NCI-H1048 (cell line): ENCODE data around the gene RFTN2.
A peak's percentile ranks its signal among the peaks of the same experiment; 100 is the strongest.
"Not testable (repeated sequence)": the region's sequence is repeated elsewhere in the genome, so short reads cannot be mapped to it uniquely, and the experiment has no call there.

ENCODE experiments used
- DNase-seq: peaks from one replicate; lab custom pipeline; 2025; lab: John Stamatoyannopoulos, UW

The RFTN2 gene

GRCh38 chr2:197675246-197675645, at the start of gene RFTN2:
TSS of gene RFTN2 (minus strand) at chr2:197675587. CDS start at chr2:197675458, 129 bp downstream.
- no peak for DNase-seq

GRCh38 chr2:197717863-197718262, 42.5 kb upstream of the RFTN2 start:
- DNase-seq, result no peak

GRCh38 chr2:197713271-197713670, 37.9 kb upstream of the RFTN2 start:
- DNase-seq, result no peak

GRCh38 chr2:197711578-197711977, 36.2 kb upstream of the RFTN2 start:
- DNase-seq, result no peak

- no peak for DNase-seq
Observed at GRCh38 chr2:197710424-197711042, 35.1 kb upstream of the RFTN2 start.

GRCh38 chr2:197709140-197709539, 33.8 kb upstream of the RFTN2 start:
- DNase-seq, result not testable (repeated sequence)

- no peak for DNase-seq
Observed at GRCh38 chr2:197708331-197708730, 32.9 kb upstream of the RFTN2 start.

GRCh38 chr2:197707316-197708213, 32.2 kb upstream of the RFTN2 start:
- DNase-seq, result no peak

- DNase-seq, result no peak
Observed at GRCh38 chr2:197706839-197707207, 31.4 kb upstream of the RFTN2 start.

GRCh38 chr2:197705912-197706838, 30.8 kb upstream of the RFTN2 start:
- DNase-seq, result no peak

GRCh38 chr2:197705121-197705911, 29.9 kb upstream of the RFTN2 start, which contains the start of gene MARS2:
TSS of gene MARS2 (plus strand) at chr2:197705369. CDS start at chr2:197705406, 37 bp downstream.
- DNase-seq, result peak; percentile 88

GRCh38 chr2:197704434-197705120, 29.2 kb upstream of the RFTN2 start:
- no peak for DNase-seq

- DNase-seq, result no peak
Observed at GRCh38 chr2:197700960-197701359, 25.6 kb upstream of the RFTN2 start.

GRCh38 chr2:197699724-197700123, 24.3 kb upstream of the RFTN2 start:
- not testable (repeated sequence) for DNase-seq

- DNase-seq, result not testable (repeated sequence)
Observed at GRCh38 chr2:197696571-197696970, 21.2 kb upstream of the RFTN2 start.

- not testable (repeated sequence) for DNase-seq
Observed at GRCh38 chr2:197695971-197696370, 20.6 kb upstream of the RFTN2 start.

GRCh38 chr2:197695206-197695605, 19.8 kb upstream of the RFTN2 start:
- not testable (repeated sequence) for DNase-seq

- DNase-seq, result no peak
Observed at GRCh38 chr2:197677483-197677882, 2.1 kb upstream of the RFTN2 start.

- no peak for DNase-seq
Observed at GRCh38 chr2:197677056-197677455, 1.7 kb upstream of the RFTN2 start.

GRCh38 chr2:197675711-197676188, 363 bp upstream of the RFTN2 start:
- DNase-seq, result no peak

GRCh38 chr2:197674591-197674990, 796 bp downstream of the RFTN2 start:
- DNase-seq, result no peak
